HCT116 (cell line): ENCODE data around the gene ERLEC1. TPM values are rescaled to one million over a fixed set of nuclear protein-coding genes. Genes with fewer than 3 reads are reported as not detected.

Experiments used
- ATAC-seq: fragments of 200-7000 bp; cut with Tn5 transposase; 2 replicates; pipeline ENCODE4 v1.9.1; 2020; ENCODE audit warnings: mild to moderate bottlenecking, moderate library complexity
- BruUV-seq: library from RNA; stranded (reverse); fragments of 400-500 nt; replicated peaks from 2 replicates; lab custom pipeline; 2021; lab: Mats Ljungman, UMichigan
- CTCF ChIA-PET: fragments of 300-600 bp; sonication (Branson Sonifier 250); formaldehyde crosslinking; loops from one replicate; lab custom pipeline; 2021; ENCODE audit warnings: antibody characterized with exemption; lab: Charles Lee
- POLR2A ChIA-PET: fragments of 300-600, 350-600 bp; sonication (Branson Sonifier 250); formaldehyde crosslinking; loops from one replicate; lab custom pipeline; 2021; ENCODE audit warnings: antibody characterized with exemption; lab: Charles Lee
- RAD21 ChIA-PET, 2 experiments: fragments of 300-600 bp; sonication (Branson Sonifier 250); formaldehyde crosslinking; loops; one replicate each; lab custom pipeline; 2023; ENCODE audit warnings: low total read pairs in 2 of 2; ENCODE audit not compliant: uncharacterized antibody in 2 of 2, unreplicated experiment in 2 of 2, low non-redundant PET in 1 of 2; lab: Charles Lee
- DNase-seq: peaks from one replicate; pipeline ENCODE4 v3.0.0-alpha.2; 2010; ENCODE audit warnings: low read depth, low spot score
- H2AFZ ChIP-seq: fragments of 200-600 bp; shearing (Covaris generic), sonication (generic); 2 replicates; pipeline ENCODE4 v1.6.1; 2017; ENCODE audit warnings: low read depth, mixed run types, mixed read lengths, antibody characterized with exemption, low read length; ENCODE audit not compliant: poor library complexity, severe bottlenecking
- H3K27ac ChIP-seq: 2 replicates; pipeline ENCODE4 v1.5.1; 2012; ENCODE audit warnings: low read depth, low read length
- H3K27me3 ChIP-seq: fragments of 200-600 bp; sonication (generic); 2 replicates; pipeline ENCODE4 v1.6.1; 2016; ENCODE audit warnings: mixed run types, low read length, mixed read lengths; ENCODE audit not compliant: insufficient read depth
- H3K36me3 ChIP-seq, 2 experiments: fragments of 200-500 bp in 1 of 2; fragments of 200-600 bp in 1 of 2; sonication (Bioruptor generic) in 1 of 2; sonication (generic) in 1 of 2; 2 replicates each; pipeline versions ENCODE4 v1.5.1 to v1.6.1; 2014 to 2016; ENCODE audit warnings: low read length in 2 of 2, inconsistent platforms in 1 of 2, mixed read lengths in 1 of 2, mixed run types in 1 of 2; ENCODE audit not compliant: insufficient read depth in 2 of 2, control insufficient read depth in 1 of 2
- H3K4me1 ChIP-seq, 2 experiments: fragments of 200-600 bp in 1 of 2; sonication (generic) in 1 of 2; 2 replicates each; pipeline versions ENCODE4 v1.5.1 to v1.6.1; 2012 to 2017; ENCODE audit warnings: low read length in 2 of 2, inconsistent platforms in 1 of 2, mild to moderate bottlenecking in 1 of 2, mixed read lengths in 1 of 2, mixed run types in 1 of 2, moderate library complexity in 1 of 2; ENCODE audit not compliant: insufficient read depth in 2 of 2, control insufficient read depth in 1 of 2
- H3K4me2 ChIP-seq: fragments of 200-600 bp; sonication (generic); 2 replicates; pipeline ENCODE4 v1.6.1; 2017; ENCODE audit warnings: mixed run types, low read length, mixed read lengths
- H3K4me3 ChIP-seq, 2 experiments: fragments of 200-600 bp in 1 of 2; sonication (generic) in 1 of 2; replicated peaks in 1 of 2; 2 replicates each; pipeline ENCODE4 v1.5.1; 2011 to 2016; ENCODE audit warnings: low read length in 2 of 2, control low read depth in 1 of 2, low read depth in 1 of 2, mild to moderate bottlenecking in 1 of 2, mixed read lengths in 1 of 2, mixed run types in 1 of 2
- H3K79me2 ChIP-seq: fragments of 200-600 bp; sonication (generic); 2 replicates; pipeline ENCODE4 v1.6.1; 2017; ENCODE audit warnings: mild to moderate bottlenecking, mixed run types, low read length, moderate library complexity, mixed read lengths; ENCODE audit not compliant: insufficient read depth
- H3K9ac ChIP-seq: fragments of 200-600 bp; sonication (generic); 2 replicates; pipeline ENCODE4 v1.6.1; 2016; ENCODE audit warnings: low read length, mixed read lengths
- H3K9me2 ChIP-seq: fragments of 200-600 bp; sonication (generic), shearing (Covaris generic); 2 replicates; pipeline ENCODE4 v1.6.1; 2017; ENCODE audit warnings: mixed run types, mild to moderate bottlenecking, moderate library complexity; ENCODE audit not compliant: insufficient read depth
- H3K9me3 ChIP-seq, 2 experiments: fragments of 200-500 bp in 1 of 2; fragments of 200-600 bp in 1 of 2; sonication (Bioruptor generic) in 1 of 2; sonication (generic) in 1 of 2; 2 replicates each; pipeline ENCODE4 v1.6.1; 2014 to 2017; ENCODE audit warnings: low read length in 2 of 2, mixed read lengths in 2 of 2, inconsistent platforms in 1 of 2, low read depth in 1 of 2, mild to moderate bottlenecking in 1 of 2, mixed run types in 1 of 2, moderate library complexity in 1 of 2; ENCODE audit not compliant: control insufficient read depth in 1 of 2, insufficient read depth in 1 of 2
- H4K20me1 ChIP-seq: fragments of 200-600 bp; sonication (generic), shearing (Covaris generic); 2 replicates; pipeline ENCODE4 v1.6.1; 2017; ENCODE audit warnings: mixed run types, mild to moderate bottlenecking, moderate library complexity; ENCODE audit not compliant: insufficient read depth
- CBX3 ChIP-seq: IDR thresholded peaks from 2 replicates; pipeline ENCODE4 v1.6.1; 2012; ENCODE audit warnings: low read depth
- CTCF ChIP-seq, 3 experiments: fragments of 200-600 bp in 1 of 3; sonication (generic) in 1 of 3; IDR thresholded peaks in 2 of 3; conservative IDR thresholded peaks in 1 of 3; 2 replicates each; pipeline ENCODE4 v1.5.1; 2012 to 2017; ENCODE audit warnings: low read depth in 2 of 3, low read length in 2 of 3, antibody characterized with exemption in 1 of 3, borderline replicate concordance in 1 of 3, control low read depth in 1 of 3, mild to moderate bottlenecking in 1 of 3, mixed read lengths in 1 of 3, mixed run types in 1 of 3, moderate library complexity in 1 of 3; ENCODE audit not compliant: insufficient read depth in 1 of 3
- EGR1 ChIP-seq: IDR thresholded peaks from 2 replicates; pipeline ENCODE4 v1.6.1; 2012; ENCODE audit warnings: low read depth
- FOSL1 ChIP-seq: IDR thresholded peaks from 2 replicates; pipeline ENCODE4 v1.6.1; 2012; ENCODE audit warnings: low read depth
- MAX ChIP-seq: IDR thresholded peaks from 2 replicates; pipeline ENCODE4 v1.6.1; 2012
- RAD21 ChIP-seq: IDR thresholded peaks from 2 replicates; pipeline ENCODE4 v1.6.1; 2012; ENCODE audit warnings: low read depth, mild to moderate bottlenecking
- SIN3A ChIP-seq: IDR thresholded peaks from 2 replicates; pipeline ENCODE4 v1.6.1; 2012; ENCODE audit warnings: low read depth
- TCF7L2 ChIP-seq: IDR thresholded peaks from 2 replicates; pipeline ENCODE4 v1.7.0; 2011; ENCODE audit warnings: borderline replicate concordance, inconsistent platforms; ENCODE audit not compliant: insufficient read depth, insufficient read length; ENCODE audit errors: extremely low read depth
- ZNF274 ChIP-seq: fragments of 200-500 bp; sonication (Bioruptor generic); IDR thresholded peaks from 2 replicates; pipeline ENCODE4 v1.6.1; 2014; ENCODE audit warnings: mild to moderate bottlenecking, low read depth, low read length, inconsistent platforms
- intact Hi-C: fragments of 100-400 bp; cut with micrococcal nuclease; formaldehyde crosslinking; loops from 2 replicates; pipeline ENCODE4 v1.10.0; 2022
- total RNA-seq: library from RNA; stranded (reverse); gene quantifications from one replicate; pipeline ENCODE4 v1.2.1, GENCODE V29; 2021; ENCODE audit not compliant: unreplicated experiment

ERLEC1 gene
- total RNA-seq, 1 experiment from 2014 or later, result 26.9 TPM

GRCh38 chr2:53750041-53750768 is 36.6 kb upstream of the ERLEC1 start:
- H3K36me3 ChIP-seq, result no peaks in the 10 kb centered on the region
- no peaks in the 10 kb centered on the region for H4K20me1 ChIP-seq
- no TSS peak for BruUV-seq
- H2AFZ ChIP-seq, result no peak overlapping the region
- ChIA-PET RAD21 (no interaction called here), CTCF (no interaction called here), POLR2A (no interaction called here)
- H3K4me3 ChIP-seq, result no peak overlapping the region
- H3K9me2 ChIP-seq, result no peaks in the 10 kb centered on the region
- no peak for ATAC-seq
- H3K4me1 ChIP-seq, result peaks cover 0 to 13% of the 10 kb centered on the region in 2 experiments; a peak in 2 of 4 replicates
- DNase-seq, result no peak
- intact Hi-C loops, result no loop called here
- no peak for TF ChIP-seq ZNF274
- TF ChIP-seq MAX, result no peak
- TF ChIP-seq CTCF (IDR thresholded peaks at IDR 0.05 in 2 of 3, conservative IDR thresholded peaks at IDR 0.05 in 1 of 3; ENCODE audit: borderline replicate concordance in 1 of 3, insufficient read depth in 1 of 3, low read depth in 2 of 3, low read length in 2 of 3), result no peak
- TF ChIP-seq RAD21, result no peak
- no peak for TF ChIP-seq TCF7L2
- TF ChIP-seq FOSL1, result no peak
- TF ChIP-seq CBX3, result no peak
- no peak for TF ChIP-seq SIN3A
- TF ChIP-seq EGR1, result no peak
- no peaks in the 10 kb centered on the region for H3K9me3 ChIP-seq
- H3K9ac ChIP-seq, result no peak overlapping the region
- no peaks in the 10 kb centered on the region for H3K27me3 ChIP-seq
- H3K27ac ChIP-seq, result no peak overlapping the region
- no peaks in the 10 kb centered on the region for H3K79me2 ChIP-seq
- H3K4me2 ChIP-seq, result no peak overlapping the region
